ENCODE results near the gene LZTR1. TPM values are rescaled to one million over a fixed set of nuclear protein-coding genes. Genes with fewer than 3 reads are reported as not detected.

Gene LZTR1
- total and polyA plus RNA-seq, 2 donors (not counting 3 experiments of a cell fraction or from before 2014, with no cell fraction given), result 56.6 to 86.8 TPM

DNA sequence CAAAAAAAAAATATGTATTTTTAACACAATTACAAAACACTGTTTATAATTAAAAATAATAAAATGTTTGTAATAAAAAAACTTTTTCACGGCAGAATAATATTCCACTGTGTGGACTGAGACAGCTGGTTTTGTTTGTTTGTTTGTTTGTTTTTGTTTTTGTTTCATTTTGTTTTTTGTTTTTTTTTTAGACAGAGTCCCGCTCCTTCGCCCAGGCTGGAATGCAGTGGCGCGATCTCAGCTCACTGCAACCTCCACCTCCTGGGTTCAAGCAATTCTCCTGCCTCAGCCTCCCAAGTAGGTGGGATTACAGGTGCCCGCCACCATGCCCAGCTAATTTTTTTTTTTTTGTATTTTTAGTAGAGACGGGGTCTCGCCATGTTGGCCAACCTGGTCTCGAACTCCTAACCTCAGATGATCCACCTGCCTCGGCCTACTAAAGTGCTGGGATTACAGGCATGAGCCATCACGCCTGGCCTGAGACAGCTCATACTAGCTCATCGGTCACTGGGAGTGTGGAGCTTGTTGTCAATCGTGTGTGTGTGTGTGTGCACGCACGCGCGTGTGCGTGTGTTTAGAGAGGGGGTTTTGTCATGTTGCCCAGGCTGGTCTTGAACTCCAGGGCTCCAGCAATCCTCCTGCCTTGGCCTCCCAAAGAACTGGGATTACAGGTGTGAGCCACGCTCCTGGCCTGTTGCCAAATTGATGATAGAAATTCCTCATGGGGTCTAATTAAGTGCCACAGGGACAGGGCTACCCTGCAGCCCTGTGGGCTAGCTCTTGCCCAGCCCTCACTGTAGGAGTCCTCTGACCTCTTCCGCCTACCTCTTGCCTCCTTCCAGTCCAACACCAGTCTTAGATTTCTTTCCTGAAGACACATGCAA lies 22.3 kb upstream of the LZTR1 start:
- POLR2A ChIA-PET, result no interaction called here
- Histone ChIP-seq H3K9me3 (replicated peaks; ENCODE audit: control insufficient read depth, insufficient read depth, low read length) (no peaks in the 10 kb centered on the region), H3K79me2 (ENCODE audit: control insufficient read depth, insufficient read depth, low read length) (no peaks in the 10 kb centered on the region), H2AFZ (ENCODE audit: low read depth, low read length) (no peak overlapping the region), H3K36me3 (ENCODE audit: control insufficient read depth in 2 of 2, extremely low read depth in 1 of 2, insufficient read depth in 2 of 2, low read length in 2 of 2) (no peaks in the 10 kb centered on the region), H3K4me3 (replicated peaks in 1 of 3; ENCODE audit: insufficient read depth in 1 of 3, low read depth in 1 of 3, low read length in 3 of 3) (no peak overlapping the region), H3K27me3 (ENCODE audit: control insufficient read depth in 2 of 2, insufficient read depth in 2 of 2, low read length in 2 of 2) (peaks cover 4 to 11% of the 10 kb centered on the region in 2 experiments), H4K20me1 (replicated peaks; ENCODE audit: control insufficient read depth, extremely low read depth, insufficient read depth, low read length) (no peaks in the 10 kb centered on the region), H3K4me2 (ENCODE audit: insufficient read depth, low read length) (no peak overlapping the region), H3K9me1 (replicated peaks; ENCODE audit: control insufficient read depth, extremely low read depth, insufficient read depth, low read length) (no peaks in the 10 kb centered on the region), H3K9ac (replicated peaks; ENCODE audit: extremely low read depth, insufficient read depth, low read length) (no peak overlapping the region), H3K4me1 (ENCODE audit: control insufficient read depth, extremely low read depth, insufficient read depth, low read length) (peaks cover 10% of the 10 kb centered on the region), H3K27ac (ENCODE audit: insufficient read depth, low read depth, low read length) (no peak overlapping the region)
- no peak for DNase-seq (ENCODE audit: low read depth, low spot score)
- no peak for TF ChIP-seq POLR2A (IDR thresholded peaks at IDR 0.05; ENCODE audit: low read depth, low read length)
- TF ChIP-seq GATA2 (IDR thresholded peaks at IDR 0.05; ENCODE audit: insufficient read depth, insufficient read length, low read depth, low read length), result no peak
- no peak for TF ChIP-seq POLR2AphosphoS5 (IDR thresholded peaks at IDR 0.05; ENCODE audit: insufficient read depth, low read depth, low read length)
- TF ChIP-seq EZH2 (IDR thresholded peaks at IDR 0.05; ENCODE audit: borderline replicate concordance, low read depth, low read length, severe bottlenecking), result no peak
- TF ChIP-seq CTCF (IDR thresholded peaks at IDR 0.05; ENCODE audit: extremely low read depth in 1 of 2, insufficient read depth in 1 of 2, low read depth in 1 of 2, low read length in 2 of 2), result no peak
- TF ChIP-seq, protein P1, sequence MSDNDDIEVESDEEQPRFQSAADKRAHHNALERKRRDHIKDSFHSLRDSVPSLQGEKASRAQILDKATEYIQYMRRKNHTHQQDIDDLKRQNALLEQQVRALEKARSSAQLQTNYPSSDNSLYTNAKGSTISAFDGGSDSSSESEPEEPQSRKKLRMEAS (IDR thresholded peaks at IDR 0.05; ENCODE audit: insufficient read depth, insufficient read length), result no peak
- no peak for TF ChIP-seq MYC (IDR thresholded peaks at IDR 0.05; ENCODE audit: low read depth, low read length)
- no peak for TF ChIP-seq JUN (IDR thresholded peaks at IDR 0.05; ENCODE audit: borderline replicate concordance, insufficient read depth, insufficient read length, low read depth)
- no peak for TF ChIP-seq FOS (IDR thresholded peaks at IDR 0.05; ENCODE audit: borderline replicate concordance, insufficient read depth, low read length)
- CTCF ChIA-PET, result interaction anchor here (0.6 to 4.5 kb wide), 6 partner anchors 11 to 79 kb away, joined by 3 to 14 read pairs (median 4); partner anchors contain the start of gene LZTR1
- intact Hi-C loops (cut with micrococcal nuclease), result loop anchor here (5.0 kb wide), 1 partner anchor 43 kb away; the partner anchor contains the start of gene CRKL
- FAIRE-seq, result no peak
- BruUV-seq (replicated peaks), result no TSS peak
- dilution Hi-C loops (cut with MboI; ENCODE audit: extremely low pct_ligation_motif_present, low sequenced_read_pairs), result no loop called here

Data from endothelial cell of umbilical vein (primary cell).